K562 (cell line): Measurements from ENCODE around the gene ZNF487. TPM values are rescaled to one million over a fixed set of nuclear protein-coding genes. Genes with fewer than 3 reads are reported as not detected.

ENCODE experiments used
- ARID3B ChIP-seq: fragments of 250-450 bp; sonication (Bioruptor Pico); IDR thresholded peaks from 2 replicates; pipeline ENCODE4 v1.4.0; 2020; ENCODE audit warnings: borderline replicate concordance
- FOXM1 ChIP-seq, 2 experiments: fragments of 450-650 bp in 1 of 2; sonication (generic) in 1 of 2; formaldehyde crosslinking in 1 of 2; IDR thresholded peaks; 2 replicates each; pipeline versions ENCODE4 v1.6.1 to v1.9.0; 2017 to 2022; ENCODE audit warnings: low read depth in 2 of 2, mild to moderate bottlenecking in 2 of 2, missing genetic modification reagents in 1 of 2, moderate library complexity in 1 of 2
- MAFF ChIP-seq: IDR thresholded peaks from 2 replicates; pipeline ENCODE4 v1.6.1; 2012; ENCODE audit warnings: low read length, improper control_type of control experiment
- MAFK ChIP-seq: IDR thresholded peaks from 2 replicates; pipeline ENCODE4 v1.6.1; 2011; ENCODE audit warnings: low read length, improper control_type of control experiment
- NR3C1 ChIP-seq: sonication (generic); formaldehyde crosslinking; IDR thresholded peaks from 2 replicates; pipeline ENCODE4 v1.8.1; 2022; ENCODE audit warnings: missing genetic modification reagents
- PBX2 ChIP-seq, 2 experiments: IDR thresholded peaks in 1 of 2; conservative IDR thresholded peaks in 1 of 2; 2 replicates each; pipeline ENCODE4 v1.6.1; 2016; ENCODE audit warnings: low read depth in 2 of 2, mild to moderate bottlenecking in 1 of 2, missing compliant biosample characterization in 1 of 2, missing genetic modification characterization in 1 of 2, moderate library complexity in 1 of 2
- POLR2A ChIP-seq: fragments of 450-650 bp; conservative IDR thresholded peaks from 2 replicates; pipeline ENCODE4 v1.6.1; 2016
- POLR2B ChIP-seq: fragments of 450-650 bp; IDR thresholded peaks from 2 replicates; pipeline ENCODE4 v1.6.1; 2018; ENCODE audit warnings: low read depth; ENCODE audit not compliant: partially characterized antibody
- RBM17 ChIP-seq: fragments of 200-400 bp; formaldehyde crosslinking; IDR thresholded peaks from 2 replicates; pipeline ENCODE4 v1.6.1; 2017; ENCODE audit warnings: low read depth, mild to moderate bottlenecking, low read length, borderline replicate concordance
- SAP30 ChIP-seq: fragments of 200-600 bp; sonication (generic); IDR thresholded peaks from 2 replicates; pipeline ENCODE4 v1.6.1; 2012; ENCODE audit warnings: borderline replicate concordance, low read depth, mild to moderate bottlenecking, moderate library complexity, low read length, control low read depth, inconsistent platforms; ENCODE audit not compliant: insufficient read depth, poor library complexity, severe bottlenecking
- SMAD1 ChIP-seq: fragments of 150-350 bp; IDR thresholded peaks from 2 replicates; pipeline ENCODE4 v1.6.1; 2014; ENCODE audit warnings: low read length, low read depth; ENCODE audit not compliant: partially characterized antibody
- SMARCC2 ChIP-seq: fragments of 450-650 bp; IDR thresholded peaks from 2 replicates; pipeline ENCODE4 v1.6.1; 2017; ENCODE audit warnings: antibody characterized with exemption, moderate library complexity, mild to moderate bottlenecking, low read depth
- SMC3 ChIP-seq: conservative IDR thresholded peaks from 2 replicates; pipeline ENCODE4 v1.6.1; 2011; ENCODE audit warnings: low read depth, low read length, improper control_type of control experiment; ENCODE audit not compliant: insufficient read depth
- TBL1XR1 ChIP-seq, 2 experiments: IDR thresholded peaks; 2 replicates each; pipeline ENCODE4 v1.6.1; 2012; ENCODE audit warnings: improper control_type of control experiment in 2 of 2, low read length in 2 of 2, mild to moderate bottlenecking in 1 of 2
- YBX1 ChIP-seq: fragments of 450-650 bp; IDR thresholded peaks from 2 replicates; pipeline ENCODE4 v1.7.1; 2016; ENCODE audit warnings: mild to moderate bottlenecking
- ZNF699 ChIP-seq: fragments of 250-450 bp; sonication (Bioruptor Pico); IDR thresholded peaks from 2 replicates; pipeline ENCODE4 v1.8.0; 2021; ENCODE audit warnings: mild to moderate bottlenecking, moderate library complexity; ENCODE audit not compliant: insufficient replicate concordance
- ZNF707 ChIP-seq: fragments of 250-450 bp; sonication (Bioruptor Pico); conservative IDR thresholded peaks from 2 replicates; pipeline ENCODE4 v1.8.0; 2022; ENCODE audit warnings: inconsistent platforms, mild to moderate bottlenecking, moderate library complexity
- polyA plus RNA-seq, 8 experiments: library from polyadenylated mRNA; depleted of rRNA in 4 of 8; stranded (reverse) in 5 of 8; unstranded in 3 of 8; fragments of >200 nt; fragmentation: Nextera tagmentation in 2 of 8; fragmentation: Illumina TruSeq in 1 of 8; extraction: Ambion mirVana in 2 of 8; extraction: Trizol in 1 of 8; gene quantifications; 2 replicates each; pipeline versions ENCODE4 v1.2.1 to v1.2.3, GENCODE V29; 2011 to 2014; ENCODE audit warnings: inconsistent platforms in 1 of 8, missing spikeins in 1 of 8
- total RNA-seq, 7 experiments: library from RNA; depleted of rRNA in 6 of 7; stranded (reverse); fragments of >200 nt in 6 of 7; fragmentation: Illumina TruSeq in 2 of 7; extraction: Trizol in 2 of 7; gene quantifications; 2 replicates each; pipeline versions ENCODE4 v1.2.1 to v1.2.3, GENCODE V29; 2011 to 2021; ENCODE audit warnings: low replicate concordance in 1 of 7
- TF ChIP-seq, protein P1 (sequence below): fragments of 450-650 bp; IDR thresholded peaks from 2 replicates; pipeline ENCODE4 v1.6.1; 2016; ENCODE audit warnings: mild to moderate bottlenecking
- TF ChIP-seq, protein P2 (sequence below): fragments of 450-650 bp; formaldehyde crosslinking; IDR thresholded peaks from 2 replicates; pipeline ENCODE4 v1.4.0; 2022; ENCODE audit warnings: missing genetic modification characterization

ZNF487 gene
- total and polyA plus RNA-seq, 9 of the 15 experiments (the other 6 are each of a cell fraction or from before 2014, with no cell fraction given) = 1.9 to 6.5 (median 4.2) TPM

DNA sequence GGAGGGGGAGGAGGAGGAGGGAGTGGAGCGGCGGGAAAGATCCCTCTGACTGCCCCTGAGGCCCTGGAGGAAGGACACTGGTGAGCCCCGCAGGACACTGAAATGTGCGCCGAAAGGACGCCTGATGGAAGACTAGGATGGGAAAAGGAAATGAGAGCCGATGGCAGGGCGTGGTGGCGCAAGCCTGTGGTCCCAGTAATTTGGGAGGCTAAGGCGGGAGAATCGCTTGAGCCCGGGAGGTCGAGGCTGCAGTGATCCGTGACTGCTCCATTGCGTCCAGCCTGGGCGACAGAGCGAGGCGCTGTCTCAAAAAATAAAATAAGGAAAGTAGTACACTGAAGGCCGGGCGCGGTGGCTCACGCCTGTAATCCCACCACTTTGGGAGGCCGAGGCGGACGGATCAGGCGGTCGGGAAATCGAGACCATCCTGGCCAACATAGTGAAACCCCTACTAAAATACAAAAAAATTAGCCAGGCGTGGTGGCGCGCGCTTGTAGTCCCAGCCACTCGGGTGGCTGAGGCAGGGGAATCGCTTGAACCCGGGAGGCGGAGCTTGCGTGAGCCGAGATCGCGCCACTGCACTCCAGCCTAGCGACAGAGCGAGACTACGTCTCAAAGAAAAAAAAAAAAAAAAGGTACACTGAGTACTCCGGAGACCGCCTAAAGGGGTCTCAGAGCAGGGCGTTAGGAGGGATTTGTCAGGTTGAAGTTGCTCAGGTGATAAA lies 27.4 kb upstream of the ZNF487 start (continued):
- TF ChIP-seq FOXM1 (IDR thresholded peaks at IDR 0.05; ENCODE audit: low read depth) (no peak), FOXM1 (CRISPR knock-in tag; IDR thresholded peaks at IDR 0.05; ENCODE audit: low read depth) (0 out of 2 replicates have a peak, but pooled peaks have one; percentile 7), ZNF707 (peak; percentile 38; the same call in 1 of the 2 replicates), POLR2B (no peak), RBM17 (no peak), SMARCC2 (no peak; the same call in 1 of the 2 replicates), TBL1XR1 (IDR thresholded peaks at IDR 0.05; ENCODE audit: low read length in 2 of 2) (no peak), ZNF699 (no peak), YBX1 (no peak), ARID3B (CRISPR knock-in tag) (no peak), SMC3 (no peak), SAP30 (no peak), POLR2A (0 out of 2 replicates have a peak, but pooled peaks have one; percentile 8), PBX2 (CRISPR knock-in tag; IDR thresholded peaks at IDR 0.05; ENCODE audit: low read depth) (no peak), PBX2 (tag; conservative IDR thresholded peaks at IDR 0.05; ENCODE audit: low read depth) (no peak), NR3C1 (CRISPR knock-in tag) (no peak; the same call in 1 of the 2 replicates), MAFF (no peak), SMAD1 (no peak), MAFK (no peak)
- TF ChIP-seq, protein P1, sequence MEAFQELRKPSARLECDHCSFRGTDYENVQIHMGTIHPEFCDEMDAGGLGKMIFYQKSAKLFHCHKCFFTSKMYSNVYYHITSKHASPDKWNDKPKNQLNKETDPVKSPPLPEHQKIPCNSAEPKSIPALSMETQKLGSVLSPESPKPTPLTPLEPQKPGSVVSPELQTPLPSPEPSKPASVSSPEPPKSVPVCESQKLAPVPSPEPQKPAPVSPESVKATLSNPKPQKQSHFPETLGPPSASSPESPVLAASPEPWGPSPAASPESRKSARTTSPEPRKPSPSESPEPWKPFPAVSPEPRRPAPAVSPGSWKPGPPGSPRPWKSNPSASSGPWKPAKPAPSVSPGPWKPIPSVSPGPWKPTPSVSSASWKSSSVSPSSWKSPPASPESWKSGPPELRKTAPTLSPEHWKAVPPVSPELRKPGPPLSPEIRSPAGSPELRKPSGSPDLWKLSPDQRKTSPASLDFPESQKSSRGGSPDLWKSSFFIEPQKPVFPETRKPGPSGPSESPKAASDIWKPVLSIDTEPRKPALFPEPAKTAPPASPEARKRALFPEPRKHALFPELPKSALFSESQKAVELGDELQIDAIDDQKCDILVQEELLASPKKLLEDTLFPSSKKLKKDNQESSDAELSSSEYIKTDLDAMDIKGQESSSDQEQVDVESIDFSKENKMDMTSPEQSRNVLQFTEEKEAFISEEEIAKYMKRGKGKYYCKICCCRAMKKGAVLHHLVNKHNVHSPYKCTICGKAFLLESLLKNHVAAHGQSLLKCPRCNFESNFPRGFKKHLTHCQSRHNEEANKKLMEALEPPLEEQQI = no peak
- TF ChIP-seq, protein P2, sequence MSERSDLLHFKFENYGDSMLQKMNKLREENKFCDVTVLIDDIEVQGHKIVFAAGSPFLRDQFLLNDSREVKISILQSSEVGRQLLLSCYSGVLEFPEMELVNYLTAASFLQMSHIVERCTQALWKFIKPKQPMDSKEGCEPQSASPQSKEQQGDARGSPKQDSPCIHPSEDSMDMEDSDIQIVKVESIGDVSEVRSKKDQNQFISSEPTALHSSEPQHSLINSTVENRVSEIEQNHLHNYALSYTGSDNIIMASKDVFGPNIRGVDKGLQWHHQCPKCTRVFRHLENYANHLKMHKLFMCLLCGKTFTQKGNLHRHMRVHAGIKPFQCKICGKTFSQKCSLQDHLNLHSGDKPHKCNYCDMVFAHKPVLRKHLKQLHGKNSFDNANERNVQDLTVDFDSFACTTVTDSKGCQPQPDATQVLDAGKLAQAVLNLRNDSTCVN (CRISPR knock-in tag) = 0 out of 2 replicates have a peak, but pooled peaks have one; percentile 60
